SK-MEL-5 (cell line): Measurements from ENCODE around the gene DNASE1L3. TPM values are rescaled to one million over a fixed set of nuclear protein-coding genes. Genes with fewer than 3 reads are reported as not detected.
"Not testable (repeated sequence)": the region's sequence is repeated elsewhere in the genome, so short reads cannot be mapped to it uniquely, and the experiment has no call there.

Experiments used
- DNase-seq: peaks from one replicate; pipeline ENCODE4 v3.0.0-alpha.2; 2016; ENCODE audit warnings: low read depth, low spot score
- in situ Hi-C: cut with HindIII; loops from 2 replicates; pipeline ENCODE4 v1.10.0; 2016; ENCODE audit warnings: low sequenced_read_pairs, high pct_unique_total_duplicates, low pct_unique_long_range_greater_than_20kb
- total RNA-seq: library from RNA; depleted of rRNA; stranded (reverse); fragments of >200 nt; shearing (Covaris generic); gene quantifications from 2 replicates; pipeline ENCODE4 v1.2.3, GENCODE V29; 2014

The DNASE1L3 gene
- total RNA-seq, 1 experiment from 2014 or later, result 1.3 TPM

DNA sequence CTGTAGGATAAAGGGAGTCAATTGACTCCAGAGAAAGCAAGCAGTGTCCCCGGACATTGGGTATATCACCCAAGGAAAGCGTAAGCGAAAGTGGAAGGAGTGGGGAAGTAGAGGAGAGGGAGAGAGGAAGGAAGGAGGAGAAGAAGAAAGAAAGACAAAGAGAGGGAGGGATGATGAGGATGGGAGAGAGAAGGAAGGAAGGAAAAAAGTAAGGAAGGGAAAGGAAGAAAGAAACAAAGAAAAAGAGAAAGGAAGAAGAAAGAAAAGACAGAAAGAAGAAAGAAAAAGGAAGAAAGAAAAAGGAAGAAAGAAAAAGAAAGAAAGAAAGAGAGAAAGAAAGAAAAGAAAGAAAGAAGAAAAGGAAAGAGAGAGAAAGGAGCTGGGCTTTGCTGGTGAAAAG is 839 bp downstream of the DNASE1L3 start:
- DNase-seq, result no peak
- in situ Hi-C loops, result no loop called here

DNA sequence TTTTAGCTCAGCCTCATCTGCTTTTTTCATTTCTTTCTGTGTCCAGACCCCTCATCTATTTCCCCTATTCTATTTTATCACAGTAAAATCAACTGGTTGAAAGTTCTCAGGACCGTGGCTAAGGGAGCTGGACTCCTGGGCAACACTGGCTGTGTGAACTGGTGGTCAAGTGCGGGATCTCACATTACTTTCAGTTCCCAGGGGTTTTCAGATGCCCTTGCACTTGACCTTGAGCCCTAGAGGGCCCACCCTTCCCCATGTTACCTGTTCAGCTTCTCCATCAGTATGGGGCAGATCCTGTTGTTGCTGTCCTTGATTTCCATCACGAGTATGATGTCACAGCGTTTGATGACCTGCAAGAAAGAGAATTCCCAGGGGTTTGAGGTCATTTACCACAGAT is 2.8 kb downstream of the DNASE1L3 start:
- in situ Hi-C loops, result no loop called here
- DNase-seq, result no peak

DNA sequence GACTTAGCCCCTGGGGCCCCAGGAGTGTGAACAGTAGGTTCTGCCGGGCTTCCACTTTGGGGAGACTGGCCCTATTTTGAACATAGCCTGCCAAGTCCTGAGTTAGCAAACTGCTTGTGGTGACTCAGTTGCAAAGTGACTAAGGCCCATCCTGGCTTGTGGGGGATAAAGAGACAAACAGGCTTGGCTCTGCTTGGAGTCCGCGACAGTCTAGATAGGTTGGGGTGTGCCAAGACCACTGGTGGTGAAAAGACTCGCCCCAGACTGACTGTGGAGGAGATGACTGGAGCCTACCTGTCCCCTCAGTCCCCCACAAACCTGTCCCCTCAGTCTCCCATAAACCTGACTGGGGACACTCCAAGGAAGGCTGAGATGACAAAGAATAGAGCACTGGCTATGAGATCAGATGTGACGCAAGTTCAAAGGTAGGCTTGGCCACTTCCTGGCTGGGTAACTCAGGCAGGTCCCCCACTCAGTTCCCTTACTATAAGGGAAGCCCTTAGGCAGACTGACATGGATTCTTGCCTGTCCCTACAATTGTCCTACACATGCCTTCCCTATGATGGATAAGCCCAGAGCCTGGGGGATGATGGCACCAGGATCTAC is 4.3 kb downstream of the DNASE1L3 start:
- DNase-seq, result no peak
- in situ Hi-C loops, result no loop called here

DNA sequence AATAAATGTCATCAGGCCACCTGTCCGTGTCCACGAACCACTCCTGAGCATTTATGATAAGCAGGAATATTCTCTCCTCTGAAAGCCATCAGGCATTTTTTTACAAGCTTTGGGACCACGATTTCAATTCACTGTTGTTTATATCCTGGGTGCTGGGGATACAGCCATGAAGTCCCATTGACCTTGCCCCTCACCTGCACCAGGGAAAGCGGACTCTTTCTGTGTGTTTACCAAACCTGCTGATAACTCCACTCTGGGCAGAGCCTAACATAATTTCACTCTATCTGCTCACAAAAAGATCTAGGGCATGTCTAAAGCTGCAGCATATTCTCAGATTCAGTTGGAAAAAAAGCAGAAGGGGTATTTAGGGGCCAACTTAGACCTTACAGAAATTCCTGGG is 4.8 kb downstream of the DNASE1L3 start:
- in situ Hi-C loops, result no loop called here
- DNase-seq, result no peak

DNA sequence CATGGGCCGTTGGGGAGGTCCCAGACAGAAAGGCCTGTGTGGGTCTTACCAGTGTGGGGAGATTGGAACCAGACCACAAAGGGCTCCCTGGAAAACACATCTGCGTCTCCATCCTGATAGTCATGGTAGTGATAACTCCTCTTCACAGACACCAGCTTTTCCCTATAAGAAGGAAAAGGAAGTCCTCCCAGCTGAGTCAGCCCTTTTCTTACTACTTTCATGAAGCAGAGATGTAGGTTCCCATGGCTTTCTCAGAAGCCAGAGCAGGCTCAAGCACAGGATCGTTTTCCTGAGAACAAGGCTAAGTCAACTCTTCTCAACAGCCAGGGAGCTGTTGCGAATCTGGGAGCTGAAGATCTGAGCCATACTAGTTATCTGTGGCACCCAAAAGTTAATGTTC is 6.1 kb downstream of the DNASE1L3 start:
- no peak for DNase-seq
- in situ Hi-C loops, result no loop called here

DNA sequence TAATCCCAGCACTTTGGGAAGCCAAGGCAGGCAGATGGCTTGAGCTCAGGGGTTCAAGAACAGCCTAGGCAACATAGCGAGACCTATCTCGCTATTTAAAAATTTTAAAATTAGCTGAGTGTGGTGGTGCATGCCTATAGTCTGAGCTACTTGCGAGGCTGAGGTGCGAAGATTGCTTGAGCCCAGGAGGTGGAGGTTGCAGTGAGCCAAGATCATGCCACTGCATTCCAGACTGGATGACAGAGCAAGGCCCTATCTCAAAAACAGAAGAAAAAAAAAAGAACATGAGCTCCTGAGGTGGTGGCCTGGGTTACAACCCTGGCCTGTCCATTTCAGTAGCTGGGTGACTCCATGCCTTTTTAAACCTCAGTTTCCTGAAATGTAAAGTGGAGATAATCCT is 7.2 kb downstream of the DNASE1L3 start:
- in situ Hi-C loops, result no loop called here
- no peak for DNase-seq

DNA sequence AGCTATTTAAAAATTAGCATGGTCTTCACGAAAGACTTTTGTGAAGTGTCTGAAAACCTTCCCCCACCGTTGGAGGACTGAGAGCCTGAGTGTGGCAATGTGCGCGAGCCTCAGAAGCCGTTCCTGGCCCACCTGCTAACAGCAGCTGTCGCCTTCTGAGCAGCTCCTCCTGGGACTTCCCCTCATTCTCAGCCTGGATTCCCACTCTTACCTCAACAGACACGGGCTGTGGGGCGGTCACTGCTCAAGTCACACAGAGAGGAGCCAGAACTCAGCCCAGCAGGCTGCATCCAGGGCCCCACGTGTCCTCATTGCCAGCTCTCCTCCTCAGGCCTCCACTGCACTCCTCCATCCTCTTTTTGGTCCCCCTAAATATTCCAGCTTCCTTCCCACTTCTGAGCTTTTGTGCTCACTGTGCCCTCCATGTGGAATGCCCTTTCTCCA is 7.8 kb downstream of the DNASE1L3 start:
- in situ Hi-C loops, result no loop called here
- DNase-seq, result no peak

DNA sequence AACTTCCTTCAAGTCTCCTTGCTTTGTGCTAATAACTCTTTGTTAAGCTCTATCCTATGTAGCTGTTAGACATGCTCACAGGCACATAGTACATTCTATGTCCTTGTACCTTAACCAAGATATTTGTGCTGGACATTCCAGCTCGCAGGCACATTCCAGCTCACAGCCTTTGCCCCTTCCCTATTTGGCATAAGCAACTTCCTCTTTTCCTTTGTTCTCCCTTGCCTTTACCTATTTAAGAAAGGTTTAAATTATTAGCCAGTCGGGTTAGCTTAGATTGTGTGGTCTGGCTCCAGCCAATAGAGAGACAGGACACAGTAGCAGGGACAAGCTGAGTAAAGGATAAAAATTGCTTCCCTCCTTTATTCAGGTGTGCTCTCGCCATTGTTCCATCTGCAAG is 9.3 kb downstream of the DNASE1L3 start:
- DNase-seq, in situ Hi-C loops: not testable (repeated sequence)

DNA sequence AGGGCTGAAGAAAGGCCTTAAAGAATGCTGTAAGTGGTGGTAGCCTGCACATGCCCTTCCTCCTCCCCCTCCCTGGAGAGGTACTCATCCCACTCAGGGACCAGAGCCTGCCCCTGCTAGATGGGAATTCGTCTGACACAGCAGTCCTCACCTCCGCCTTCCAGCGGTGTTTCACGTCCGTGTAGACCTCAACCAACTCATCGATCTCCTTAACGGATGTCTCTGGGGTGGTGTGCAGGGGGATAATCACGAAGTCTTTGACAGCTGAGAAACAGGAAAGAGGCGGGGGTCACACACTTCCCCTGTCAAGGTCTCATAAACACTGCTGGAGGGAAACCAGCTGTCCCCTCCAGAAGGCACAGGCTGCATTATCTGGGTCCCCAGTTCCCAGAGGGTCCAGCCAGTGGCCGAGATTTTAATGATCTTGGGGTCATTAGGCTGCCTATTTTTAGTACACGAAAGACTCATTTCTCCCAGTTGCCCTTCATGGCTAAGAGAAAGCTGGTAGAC is 9.9 kb downstream of the DNASE1L3 start:
- in situ Hi-C loops, result no loop called here
- no peak for DNase-seq

DNA sequence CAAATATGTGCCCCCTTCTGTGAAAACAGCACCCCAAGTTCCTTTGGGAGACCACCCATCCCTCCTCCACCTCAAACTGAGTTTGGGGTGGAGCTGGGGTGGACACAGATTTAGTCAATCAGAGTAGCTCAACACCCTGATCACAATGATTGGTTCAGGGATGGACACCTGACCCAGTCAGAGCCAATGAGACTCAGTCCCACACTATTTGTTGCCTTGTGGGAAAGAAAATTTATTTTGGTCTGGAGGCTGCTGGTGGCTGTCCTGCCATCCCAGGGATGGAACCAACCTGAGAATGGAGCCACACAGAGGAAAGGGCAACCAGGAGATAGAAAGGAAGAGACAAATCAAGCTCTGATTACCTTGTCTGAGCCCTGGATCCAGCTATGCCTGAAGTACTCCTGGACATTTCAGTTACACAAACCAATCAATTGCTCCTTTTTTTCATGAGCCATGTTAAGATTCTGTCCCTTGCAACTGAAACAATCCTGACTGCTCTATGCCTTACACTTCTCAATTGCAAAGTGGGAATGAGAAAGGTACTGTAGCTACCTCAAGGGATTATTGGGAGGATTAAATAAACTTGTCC is 10.6 kb downstream of the DNASE1L3 start:
- in situ Hi-C loops, result no loop called here

DNA sequence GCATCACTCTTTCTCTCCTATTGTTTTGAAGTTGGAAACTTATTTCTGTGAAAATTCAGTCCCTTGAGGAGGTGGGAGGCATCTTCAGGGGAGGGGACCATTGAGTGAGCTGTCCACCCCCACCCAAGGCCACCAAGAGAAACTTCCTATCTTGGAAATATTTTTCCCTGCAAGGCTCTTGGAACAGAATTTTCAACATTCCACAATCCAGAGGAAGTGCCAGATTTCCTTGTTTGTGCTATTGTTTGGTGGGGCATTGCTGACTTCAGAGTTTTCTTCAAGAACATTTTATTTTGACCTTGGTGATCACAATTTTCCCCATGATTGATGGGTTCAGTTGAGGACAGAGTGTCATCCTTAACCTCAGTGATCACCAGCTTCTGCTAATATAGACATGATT is 12.0 kb downstream of the DNASE1L3 start:
- in situ Hi-C loops, result no loop called here
- no peak for DNase-seq

More for the DNA sequence above, 10.6 kb downstream of the DNASE1L3 start:
- no peak for DNase-seq

DNA sequence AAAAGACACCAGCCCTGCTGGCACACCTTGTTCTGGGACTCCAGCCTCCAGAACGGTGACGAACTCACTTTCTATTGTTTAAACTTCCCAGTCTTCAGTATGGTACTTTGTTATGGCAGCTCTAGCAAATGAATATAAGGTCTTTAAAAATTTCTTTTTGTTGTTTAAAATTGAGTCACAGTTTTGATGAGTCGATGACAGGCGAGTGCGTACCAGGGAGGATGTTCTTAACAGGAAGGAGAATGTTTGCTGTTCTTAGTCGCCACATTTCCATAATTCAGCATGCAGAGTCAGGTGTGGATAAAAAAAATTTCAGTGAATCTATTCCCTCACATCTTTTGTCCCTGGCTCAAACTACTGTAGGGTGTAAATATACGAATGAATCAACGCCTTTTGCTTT is 12.4 kb downstream of the DNASE1L3 start:
- in situ Hi-C loops, result no loop called here
- no peak for DNase-seq

DNA sequence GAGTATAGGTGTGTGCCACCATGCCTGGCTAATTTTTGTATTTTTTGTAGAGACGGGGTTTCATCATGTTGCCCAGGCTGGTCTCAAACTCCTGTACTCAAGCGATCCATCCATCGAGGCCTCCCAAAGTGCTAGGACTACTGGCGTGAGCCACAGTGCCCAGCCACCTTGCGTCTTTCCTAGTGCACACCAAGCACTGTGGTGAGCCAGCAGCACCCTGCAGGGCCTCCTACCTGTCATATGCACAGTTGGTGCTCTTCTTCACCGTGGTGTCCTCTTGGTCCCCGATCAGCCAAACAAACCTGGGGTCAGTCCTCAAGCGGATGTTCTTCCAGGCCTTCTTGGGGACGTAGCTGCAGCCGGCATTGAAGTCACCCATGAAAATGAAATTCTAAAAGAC is 13.2 kb downstream of the DNASE1L3 start:
- no peak for DNase-seq
- in situ Hi-C loops, result no loop called here

DNA sequence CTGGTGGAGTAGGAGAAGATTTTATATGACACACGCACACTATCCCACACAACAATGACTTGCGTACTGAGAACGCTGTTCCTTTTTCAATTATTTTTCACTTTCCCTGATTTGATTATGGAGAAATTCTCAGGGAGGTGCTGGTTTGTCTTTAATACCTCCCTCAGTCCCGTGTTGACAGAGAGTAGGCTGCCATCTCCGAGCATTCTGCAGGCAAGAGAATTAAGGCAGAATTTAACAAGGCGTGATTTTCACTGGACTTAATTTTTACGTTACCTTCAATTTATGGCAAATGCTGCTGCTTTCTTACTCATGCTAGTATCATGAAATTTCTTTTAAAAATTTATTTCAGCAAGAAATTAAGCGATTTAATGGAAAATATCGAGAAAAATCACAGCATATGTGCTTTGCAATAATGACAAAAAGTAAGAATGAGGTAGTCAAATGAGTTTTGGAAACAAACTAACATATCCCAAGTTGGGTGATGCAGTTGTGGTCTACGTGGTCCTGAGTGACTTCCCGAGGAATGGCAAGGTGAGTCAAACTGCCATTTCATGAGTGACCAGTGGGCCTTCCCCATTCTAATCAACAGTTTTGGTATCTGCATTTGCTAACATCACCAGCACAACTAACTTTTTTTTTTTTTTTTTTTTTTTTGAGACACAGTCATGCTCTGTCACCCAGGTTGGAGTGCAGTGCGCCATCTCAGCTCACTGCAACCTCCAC is 16.9 kb downstream of the DNASE1L3 start:
- no peak for DNase-seq
- in situ Hi-C loops, result no loop called here

DNA sequence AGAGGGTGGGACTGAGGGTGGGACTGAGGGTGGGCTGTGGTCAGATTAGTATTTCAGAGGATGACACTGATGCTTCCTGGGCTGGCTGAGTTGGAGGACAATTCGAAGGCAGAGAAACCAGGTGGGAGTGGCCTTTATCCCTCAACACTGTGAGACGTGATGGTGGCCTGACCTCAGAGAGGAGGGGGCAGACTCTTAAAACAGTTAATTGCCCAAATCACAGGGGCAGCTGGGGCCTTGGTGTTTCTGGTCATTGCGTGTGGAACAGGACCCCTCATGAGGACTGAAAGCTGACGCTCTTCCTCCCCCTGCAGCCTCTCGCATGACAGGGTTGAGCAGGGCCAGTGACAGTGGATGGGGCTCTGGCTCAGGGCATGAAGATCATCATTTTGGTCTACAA is 18.7 kb downstream of the DNASE1L3 start:
- in situ Hi-C loops, result no loop called here
- no peak for DNase-seq

DNA sequence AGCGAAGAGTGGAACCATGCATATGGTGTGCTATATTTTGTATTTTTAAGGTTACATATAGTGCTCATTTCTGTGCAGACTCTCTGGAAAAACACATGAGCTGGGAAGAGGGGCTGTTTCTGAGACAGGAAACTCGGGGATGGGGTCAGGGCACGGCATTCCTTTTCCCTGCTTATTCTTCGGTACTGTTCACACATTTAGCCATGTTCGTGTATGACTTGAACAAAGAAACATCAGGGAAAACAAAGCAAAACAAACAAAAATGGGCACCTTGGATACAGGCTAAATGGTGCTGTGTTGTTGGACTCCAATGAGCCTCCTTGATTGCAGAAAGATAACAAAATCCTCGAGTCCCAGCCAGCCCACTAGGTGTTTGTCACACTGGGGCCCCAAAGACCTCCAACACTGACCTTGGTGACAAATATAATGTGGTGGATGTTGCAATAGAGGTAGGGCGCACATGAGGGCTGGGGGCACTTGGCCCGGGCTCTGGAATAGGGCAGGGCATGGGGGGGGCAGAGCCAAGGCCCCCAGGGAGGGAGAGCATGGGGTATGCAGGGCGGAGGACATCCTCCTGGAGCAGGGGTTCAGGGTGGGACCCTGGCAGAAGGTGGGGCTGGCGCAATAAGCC is 19.3 kb downstream of the DNASE1L3 start:
- in situ Hi-C loops, result no loop called here

DNA sequence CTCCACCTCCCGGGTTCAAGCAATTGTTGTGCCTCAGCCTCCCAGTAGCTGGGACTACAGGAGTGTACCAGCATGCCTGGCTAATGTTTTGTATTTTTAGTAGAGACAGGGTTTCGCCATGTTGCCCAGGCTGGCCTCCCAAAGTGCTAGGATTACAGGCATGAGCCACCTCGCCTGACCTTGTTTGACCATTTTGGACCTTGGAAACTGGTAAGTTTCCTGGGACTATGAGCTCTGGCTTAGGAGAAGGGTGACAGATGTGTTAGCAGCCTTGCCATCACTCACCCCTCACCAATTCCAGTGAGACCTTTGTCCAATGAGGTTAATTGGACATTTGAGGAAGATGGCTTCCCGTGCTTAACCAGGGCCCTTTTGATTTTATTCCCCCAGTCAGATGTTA is 19.9 kb downstream of the DNASE1L3 start:
- DNase-seq, result no peak
- in situ Hi-C loops, result no loop called here

More for the DNA sequence above, 19.3 kb downstream of the DNASE1L3 start:
- no peak for DNase-seq

DNA sequence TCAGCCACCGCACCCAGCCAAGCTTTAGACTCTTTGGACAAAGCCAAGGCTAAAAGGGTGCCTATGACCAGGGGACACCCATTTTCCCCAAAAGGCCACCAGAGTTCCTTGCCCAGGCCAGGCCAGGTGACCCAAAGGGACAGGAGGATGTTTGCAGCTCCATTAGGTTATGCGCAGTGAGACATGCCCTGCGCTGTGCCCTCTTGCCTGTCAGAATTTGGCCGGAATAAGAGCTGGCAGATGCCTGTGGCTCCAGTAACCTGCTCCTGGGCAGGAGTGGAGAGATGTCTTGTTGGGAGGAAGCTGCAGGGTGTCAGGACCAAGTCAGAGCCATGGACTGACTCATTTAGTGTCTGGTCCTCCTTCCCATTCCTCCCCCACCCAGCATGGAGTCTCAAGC is 20.5 kb downstream of the DNASE1L3 start:
- DNase-seq, result no peak
- in situ Hi-C loops, result no loop called here
